Colonic mucosa (tissue), 4 donors: ENCODE measurements around the gene TXNDC2. TPM values are rescaled to one million over a fixed set of nuclear protein-coding genes. Genes with fewer than 3 reads are reported as not detected.
"Not testable (repeated sequence)": the region's sequence is repeated elsewhere in the genome, so short reads cannot be mapped to it uniquely, and the experiment has no call there.

Source experiments
- DNase-seq: peaks from one replicate; pipeline ENCODE4 v3.0.0-alpha.2; 2020
- H3K27ac ChIP-seq: fragments of 200-600 bp; one replicate; pipeline ENCODE4 v1.8.0; 2021
- H3K27me3 ChIP-seq: fragments of 200-600 bp; one replicate; pipeline ENCODE4 v1.8.0; 2021
- H3K36me3 ChIP-seq: fragments of 200-600 bp; one replicate; pipeline ENCODE4 v1.8.0; 2021
- H3K4me1 ChIP-seq: fragments of 200-600 bp; one replicate; pipeline ENCODE4 v1.8.0; 2021; ENCODE audit warnings: mild to moderate bottlenecking
- H3K4me3 ChIP-seq: fragments of 200-600 bp; one replicate; pipeline ENCODE4 v1.8.0; 2021
- H3K9ac ChIP-seq, 2 donors: one replicate each; pipeline ENCODE4 v1.7.0; 2013; ENCODE audit warnings: control low read depth in 2 of 2, low read depth in 2 of 2, low read length in 2 of 2
- H3K9me3 ChIP-seq: fragments of 200-600 bp; one replicate; pipeline ENCODE4 v1.8.0; 2021
- intact Hi-C: fragments of 100-400 bp; cut with DNase I; formaldehyde crosslinking; loops from one replicate; pipeline ENCODE4 v1.14.1; 2022
- total RNA-seq, 2 donors: library from RNA; stranded (reverse); fragmentation: NEBNext Ultra II Directional in 1 of 2; extraction: Animal tissue kit (Norgen Biotek cat#: 25700) in 1 of 2; gene quantifications; one replicate each; pipeline ENCODE4 v1.2.1, GENCODE V29; 2021
- TF ChIP-seq, protein P1 (sequence below): fragments of 200-600 bp; IDR thresholded peaks from one replicate; pipeline ENCODE4 v1.8.0; 2022; ENCODE audit warnings: antibody characterized with exemption, mild to moderate bottlenecking
- donor health status: healthy.
- donor health status: DM: no; HTN: no; CAD: no.
- donor health status: DM: no; HTN: no; CAD: no.

Gene TXNDC2
- total RNA-seq, 2 donors from 2014 or later, result not detected

DNA sequence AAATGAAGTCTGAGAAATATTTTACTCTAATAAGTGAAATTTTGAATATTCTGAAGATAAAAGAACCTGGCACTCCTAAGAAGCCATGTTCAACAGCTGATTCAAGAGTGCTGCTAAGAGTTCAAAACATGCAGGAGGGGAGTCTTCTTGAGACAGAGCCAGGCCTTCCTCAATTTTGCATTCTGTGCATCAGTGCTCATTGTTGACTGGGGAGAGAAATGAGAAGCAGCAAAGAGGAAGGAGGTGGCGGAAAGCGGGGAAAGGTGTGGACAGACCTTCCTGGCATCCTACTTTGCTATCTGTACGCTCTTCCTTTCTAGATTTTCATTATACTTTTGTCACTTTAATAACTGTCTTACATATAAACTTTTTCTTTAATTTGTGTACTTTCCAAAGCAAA, 29.7 kb upstream of the TXNDC2 start:
- H3K36me3 ChIP-seq, result no peaks in the 10 kb centered on the region
- H3K27me3 ChIP-seq, result no peaks in the 10 kb centered on the region
- H3K9ac ChIP-seq, result no peak overlapping the region
- no peaks in the 10 kb centered on the region for H3K4me1 ChIP-seq
- intact Hi-C loops, result no loop called here
- DNase-seq, result no peak
- peak overlapping the region; percentile 9 for H3K27ac ChIP-seq
- no peaks in the 10 kb centered on the region for H3K9me3 ChIP-seq
- H3K4me3 ChIP-seq, result no peak overlapping the region
- TF ChIP-seq, protein P1, sequence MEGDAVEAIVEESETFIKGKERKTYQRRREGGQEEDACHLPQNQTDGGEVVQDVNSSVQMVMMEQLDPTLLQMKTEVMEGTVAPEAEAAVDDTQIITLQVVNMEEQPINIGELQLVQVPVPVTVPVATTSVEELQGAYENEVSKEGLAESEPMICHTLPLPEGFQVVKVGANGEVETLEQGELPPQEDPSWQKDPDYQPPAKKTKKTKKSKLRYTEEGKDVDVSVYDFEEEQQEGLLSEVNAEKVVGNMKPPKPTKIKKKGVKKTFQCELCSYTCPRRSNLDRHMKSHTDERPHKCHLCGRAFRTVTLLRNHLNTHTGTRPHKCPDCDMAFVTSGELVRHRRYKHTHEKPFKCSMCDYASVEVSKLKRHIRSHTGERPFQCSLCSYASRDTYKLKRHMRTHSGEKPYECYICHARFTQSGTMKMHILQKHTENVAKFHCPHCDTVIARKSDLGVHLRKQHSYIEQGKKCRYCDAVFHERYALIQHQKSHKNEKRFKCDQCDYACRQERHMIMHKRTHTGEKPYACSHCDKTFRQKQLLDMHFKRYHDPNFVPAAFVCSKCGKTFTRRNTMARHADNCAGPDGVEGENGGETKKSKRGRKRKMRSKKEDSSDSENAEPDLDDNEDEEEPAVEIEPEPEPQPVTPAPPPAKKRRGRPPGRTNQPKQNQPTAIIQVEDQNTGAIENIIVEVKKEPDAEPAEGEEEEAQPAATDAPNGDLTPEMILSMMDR, result no peak

DNA sequence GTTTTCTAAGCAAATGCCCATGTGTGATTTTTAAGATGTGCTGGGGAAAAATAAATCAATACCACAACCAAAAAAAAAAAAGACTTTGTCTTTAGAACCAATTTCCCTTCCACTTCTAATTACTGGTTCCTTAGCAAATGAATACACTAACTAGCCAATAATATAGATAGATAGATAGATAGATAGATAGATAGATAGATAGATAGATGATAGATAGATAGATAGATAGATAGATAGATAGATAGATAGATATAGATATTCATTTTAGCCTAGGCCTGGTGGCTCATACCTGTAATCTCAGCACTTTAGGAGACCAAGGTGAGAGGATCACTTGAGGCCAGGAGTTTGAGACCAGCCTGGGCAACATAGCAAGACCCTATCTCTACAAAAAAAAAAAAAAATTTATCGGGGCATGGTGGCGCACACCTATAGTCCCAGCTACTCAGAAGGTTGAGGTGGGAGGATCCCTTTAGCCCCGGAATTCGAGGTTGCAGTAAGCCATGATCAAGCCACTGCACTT, 28.2 kb upstream of the TXNDC2 start:
- H3K36me3 ChIP-seq, intact Hi-C loops, H3K9ac ChIP-seq, H3K4me3 ChIP-seq, DNase-seq, H3K27ac ChIP-seq, H3K4me1 ChIP-seq, H3K9me3 ChIP-seq, H3K27me3 ChIP-seq: not testable (repeated sequence)

DNA sequence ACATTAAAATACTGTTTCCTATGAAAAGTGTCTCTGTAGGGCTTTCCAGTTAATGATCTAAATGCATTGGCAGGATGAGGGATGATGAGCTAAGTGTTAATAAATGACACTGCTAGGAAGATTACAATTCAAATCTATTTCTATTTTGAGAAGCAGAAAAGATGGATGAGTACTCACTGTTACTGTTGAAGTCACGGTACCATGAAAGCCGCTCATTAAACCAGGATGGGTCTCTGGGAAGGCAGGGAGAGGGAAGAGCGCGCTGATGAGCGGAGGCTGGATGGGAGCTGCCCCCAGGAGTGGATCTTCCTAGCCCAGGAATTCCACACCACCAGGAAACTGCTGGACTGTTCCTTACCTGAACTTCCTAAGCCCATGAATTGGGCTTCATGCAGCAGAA, 27.1 kb upstream of the TXNDC2 start:
- Histone ChIP-seq H3K4me1 (no peaks in the 10 kb centered on the region), H3K27me3 (no peaks in the 10 kb centered on the region), H3K27ac (no peak overlapping the region), H3K9me3 (no peaks in the 10 kb centered on the region), H3K9ac (no peak overlapping the region), H3K36me3 (no peaks in the 10 kb centered on the region), H3K4me3 (no peak overlapping the region)
- TF ChIP-seq, protein P1, result no peak
- intact Hi-C loops, result no loop called here
- no peak for DNase-seq

DNA sequence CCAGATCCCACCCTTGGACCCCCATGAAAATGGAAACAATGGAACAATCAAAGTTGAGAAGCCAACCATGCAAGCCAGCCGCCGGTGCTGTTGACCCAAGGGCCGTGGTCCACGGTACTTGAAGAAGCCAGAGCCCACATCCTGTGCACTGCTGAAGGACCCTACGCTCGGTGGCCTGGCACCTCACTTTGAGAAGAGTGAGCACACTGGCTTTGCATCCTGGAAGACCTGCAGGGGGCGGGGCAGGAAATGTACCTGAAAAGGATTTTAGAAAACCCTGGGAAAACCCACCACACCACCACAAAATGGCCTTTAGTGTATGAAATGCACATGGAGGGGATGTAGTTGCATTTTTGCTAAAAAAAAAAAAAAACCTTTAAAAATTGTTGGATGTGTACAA, 26.5 kb upstream of the TXNDC2 start:
- DNase-seq, result no peak
- Histone ChIP-seq H3K27me3 (no peaks in the 10 kb centered on the region), H3K36me3 (no peaks in the 10 kb centered on the region), H3K4me1 (no peaks in the 10 kb centered on the region), H3K27ac (no peak overlapping the region), H3K9me3 (no peaks in the 10 kb centered on the region), H3K4me3 (no peak overlapping the region), H3K9ac (no peak overlapping the region)
- intact Hi-C loops, result no loop called here
- TF ChIP-seq, protein P1, result no peak

DNA sequence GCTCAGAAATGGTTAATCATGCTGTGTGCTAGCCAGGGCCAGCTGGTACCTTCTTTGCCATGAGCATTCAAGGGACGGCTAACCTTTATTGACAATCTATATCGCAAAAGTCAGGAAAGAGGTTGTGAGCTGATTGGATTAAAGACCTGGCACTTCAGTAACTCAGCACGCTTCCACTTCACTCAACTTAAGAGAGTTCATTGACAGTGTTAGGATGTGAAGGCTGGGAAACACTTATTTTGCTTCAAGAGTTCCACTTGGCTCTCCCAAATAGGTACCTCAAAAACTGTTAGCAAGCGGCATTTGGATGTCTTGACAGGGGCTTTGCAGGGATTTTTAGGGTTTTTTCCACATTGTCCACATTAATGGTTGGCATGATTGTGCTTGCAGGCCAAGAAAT, 25.1 kb upstream of the TXNDC2 start:
- Histone ChIP-seq H3K9me3 (no peaks in the 10 kb centered on the region), H3K9ac (no peak overlapping the region), H3K36me3 (no peaks in the 10 kb centered on the region), H3K27me3 (no peaks in the 10 kb centered on the region), H3K4me3 (no peak overlapping the region), H3K27ac (no peak overlapping the region), H3K4me1 (no peaks in the 10 kb centered on the region)
- intact Hi-C loops, result no loop called here
- no peak for DNase-seq
- TF ChIP-seq, protein P1, result no peak

DNA sequence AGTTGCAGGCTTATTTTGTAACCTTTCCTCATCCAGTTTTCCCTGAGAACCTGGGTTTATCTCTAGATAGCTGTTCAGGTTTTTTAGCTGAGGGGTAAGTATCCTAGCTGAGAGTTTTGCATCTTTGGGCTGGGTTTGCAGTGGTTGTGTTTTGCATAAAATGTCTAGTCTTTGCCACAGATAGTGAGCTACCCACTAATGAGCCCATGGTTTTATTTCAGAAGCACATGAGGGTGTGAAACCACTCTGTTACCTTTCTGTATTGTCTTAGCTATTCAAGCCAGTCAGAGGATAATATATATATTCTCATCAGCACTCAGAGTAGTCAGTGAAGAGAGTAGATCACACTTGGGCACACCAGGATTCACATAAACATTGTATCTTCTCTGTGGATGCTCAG, 24.6 kb upstream of the TXNDC2 start:
- TF ChIP-seq, protein P1, result no peak
- no peak for DNase-seq
- no peak overlapping the region for H3K4me3 ChIP-seq
- no peak overlapping the region for H3K9ac ChIP-seq
- intact Hi-C loops, result no loop called here
- no peaks in the 10 kb centered on the region for H3K9me3 ChIP-seq
- H3K27ac ChIP-seq, result no peak overlapping the region
- H3K27me3 ChIP-seq, result no peaks in the 10 kb centered on the region
- H3K36me3 ChIP-seq, result no peaks in the 10 kb centered on the region
- H3K4me1 ChIP-seq, result no peaks in the 10 kb centered on the region
